ENCODE results near the gene CDH24.

- TF ChIP-seq NFIC (IDR thresholded peaks at IDR 0.05; ENCODE audit: low read length) (no peak), JDP2 (CRISPR knock-in tag; IDR thresholded peaks at IDR 0.05; ENCODE audit: borderline replicate concordance) (no peak), TAF1 (CRISPR knock-in tag; IDR thresholded peaks at IDR 0.05) (no peak), MED1 (CRISPR knock-in tag; IDR thresholded peaks at IDR 0.05) (no peak), EP300 (IDR thresholded peaks at IDR 0.05; ENCODE audit: low read depth in 2 of 2, low read length in 2 of 2) (no peak), EP300 (CRISPR knock-in tag; IDR thresholded peaks at IDR 0.05; ENCODE audit: borderline replicate concordance) (no peak)
- TF ChIP-seq, protein P1, sequence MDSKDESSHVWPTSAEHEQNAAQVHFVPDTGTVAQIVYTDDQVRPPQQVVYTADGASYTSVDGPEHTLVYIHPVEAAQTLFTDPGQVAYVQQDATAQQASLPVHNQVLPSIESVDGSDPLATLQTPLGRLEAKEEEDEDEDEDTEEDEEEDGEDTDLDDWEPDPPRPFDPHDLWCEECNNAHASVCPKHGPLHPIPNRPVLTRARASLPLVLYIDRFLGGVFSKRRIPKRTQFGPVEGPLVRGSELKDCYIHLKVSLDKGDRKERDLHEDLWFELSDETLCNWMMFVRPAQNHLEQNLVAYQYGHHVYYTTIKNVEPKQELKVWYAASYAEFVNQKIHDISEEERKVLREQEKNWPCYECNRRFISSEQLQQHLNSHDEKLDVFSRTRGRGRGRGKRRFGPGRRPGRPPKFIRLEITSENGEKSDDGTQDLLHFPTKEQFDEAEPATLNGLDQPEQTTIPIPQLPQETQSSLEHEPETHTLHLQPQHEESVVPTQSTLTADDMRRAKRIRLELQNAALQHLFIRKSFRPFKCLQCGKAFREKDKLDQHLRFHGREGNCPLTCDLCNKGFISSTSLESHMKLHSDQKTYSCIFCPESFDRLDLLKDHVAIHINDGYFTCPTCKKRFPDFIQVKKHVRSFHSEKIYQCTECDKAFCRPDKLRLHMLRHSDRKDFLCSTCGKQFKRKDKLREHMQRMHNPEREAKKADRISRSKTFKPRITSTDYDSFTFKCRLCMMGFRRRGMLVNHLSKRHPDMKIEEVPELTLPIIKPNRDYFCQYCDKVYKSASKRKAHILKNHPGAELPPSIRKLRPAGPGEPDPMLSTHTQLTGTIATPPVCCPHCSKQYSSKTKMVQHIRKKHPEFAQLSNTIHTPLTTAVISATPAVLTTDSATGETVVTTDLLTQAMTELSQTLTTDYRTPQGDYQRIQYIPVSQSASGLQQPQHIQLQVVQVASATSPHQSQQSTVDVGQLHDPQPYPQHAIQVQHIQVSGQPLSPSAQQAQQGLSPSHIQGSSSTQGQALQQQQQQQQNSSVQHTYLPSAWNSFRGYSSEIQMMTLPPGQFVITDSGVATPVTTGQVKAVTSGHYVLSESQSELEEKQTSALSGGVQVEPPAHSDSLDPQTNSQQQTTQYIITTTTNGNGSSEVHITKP (CRISPR knock-in tag; IDR thresholded peaks at IDR 0.05; ENCODE audit: low read depth), result no peak
These were observed 59.5 kb downstream of the CDH24 start for GRCh38 chr14:22997676-22998323.
